ENCODE data around the gene SAP30BP. TPM values are rescaled to one million over a fixed set of nuclear protein-coding genes. Genes with fewer than 3 reads are reported as not detected.

The SAP30BP gene
- total RNA-seq, 1 donor from 2014 or later = 107 TPM

GRCh38 chr17:75729351-75729750, 62.2 kb downstream of the SAP30BP start:
- no peak for TF ChIP-seq CTCF (conservative IDR thresholded peaks at IDR 0.05; ENCODE audit: low read depth, low read length)
- no peak for DNase-seq (ENCODE audit: low read depth)
- no peak overlapping the region for H3K4me3 ChIP-seq (ENCODE audit: low read depth, low read length)

GRCh38 chr17:75730065-75730464, 62.9 kb downstream of the SAP30BP start:
- TF ChIP-seq CTCF (conservative IDR thresholded peaks at IDR 0.05; ENCODE audit: low read depth, low read length) = no peak
- no peak for DNase-seq (ENCODE audit: low read depth)

GRCh38 chr17:75731086-75731715, 64.1 kb downstream of the SAP30BP start:
- no peak for DNase-seq (ENCODE audit: low read depth)
- H3K4me3 ChIP-seq (ENCODE audit: low read depth, low read length) = no peak overlapping the region
- TF ChIP-seq CTCF (conservative IDR thresholded peaks at IDR 0.05; ENCODE audit: low read depth, low read length) = no peak

More at GRCh38 chr17:75730065-75730464, 62.9 kb downstream of the SAP30BP start:
- no peak overlapping the region for H3K4me3 ChIP-seq (ENCODE audit: low read depth, low read length)

GRCh38 chr17:75731716-75732498, 64.8 kb downstream of the SAP30BP start:
- DNase-seq (ENCODE audit: low read depth) = no peak
- H3K4me3 ChIP-seq (ENCODE audit: low read depth, low read length) = no peak overlapping the region
- no peak for TF ChIP-seq CTCF (conservative IDR thresholded peaks at IDR 0.05; ENCODE audit: low read depth, low read length)

- DNase-seq (ENCODE audit: low read depth) = no peak
- no peak for TF ChIP-seq CTCF (conservative IDR thresholded peaks at IDR 0.05; ENCODE audit: low read depth, low read length)
- no peak overlapping the region for H3K4me3 ChIP-seq (ENCODE audit: low read depth, low read length)
These were observed 66.3 kb downstream of the SAP30BP start for GRCh38 chr17:75733471-75733870.

- TF ChIP-seq CTCF (conservative IDR thresholded peaks at IDR 0.05; ENCODE audit: low read depth, low read length) = no peak
- DNase-seq (ENCODE audit: low read depth) = no peak
- H3K4me3 ChIP-seq (ENCODE audit: low read depth, low read length) = no peak overlapping the region
These were observed 67.6 kb downstream of the SAP30BP start for GRCh38 chr17:75734674-75735294.

Data from epithelial cell of proximal tubule (primary cell).